ENCODE measurements around the gene TELO2.

TELO2 gene

DNA sequence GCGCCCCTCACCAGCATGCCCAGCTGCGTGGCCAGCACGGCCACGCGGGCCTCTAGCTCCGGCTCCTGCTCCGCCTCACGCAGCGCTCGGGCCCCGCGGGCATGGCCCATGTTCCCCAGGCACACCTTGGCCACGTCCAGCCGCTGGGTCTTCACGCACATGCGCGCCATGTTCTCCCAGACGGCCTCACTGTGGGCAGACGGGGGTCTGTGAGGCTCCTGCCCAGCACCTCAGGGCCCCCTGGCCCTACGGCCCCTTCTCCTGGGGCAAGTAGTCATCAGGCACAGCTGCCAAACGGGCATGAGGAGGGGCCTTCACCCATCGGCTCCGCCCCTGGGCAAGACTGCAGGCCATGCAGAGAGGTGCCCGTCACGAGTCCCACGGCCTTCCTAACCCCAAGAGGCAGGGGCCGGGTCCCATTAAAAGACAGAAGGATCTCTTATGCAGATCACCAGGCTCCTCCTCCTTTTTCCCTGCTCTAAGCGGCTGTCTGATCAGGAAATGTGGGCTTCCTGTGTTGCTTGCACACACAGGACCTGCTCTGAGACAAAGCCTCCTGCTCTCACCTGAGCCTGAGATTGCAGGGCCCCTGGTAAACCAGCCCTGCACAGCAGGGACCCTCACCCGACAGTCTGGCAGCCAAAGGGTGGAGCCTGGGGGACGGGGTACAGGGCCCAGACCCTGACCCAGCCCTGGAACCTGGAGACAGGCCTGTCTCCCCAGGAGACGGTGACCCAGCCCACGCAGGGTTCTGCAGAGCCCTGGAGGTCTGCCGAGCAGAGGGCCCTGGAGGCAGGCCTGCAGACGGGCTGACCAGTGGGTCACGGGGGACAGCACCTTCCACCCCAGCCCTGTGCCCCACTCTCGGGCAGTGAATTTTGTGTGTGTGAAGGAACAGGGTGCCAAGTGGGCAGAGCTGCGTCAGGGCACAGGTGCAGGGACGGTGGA, 33.7 kb downstream of the TELO2 start:
- no peak overlapping the region for H3K4me3 ChIP-seq (replicated peaks in 1 of 2; ENCODE audit: low read depth in 2 of 2, low read length in 2 of 2)
- TF ChIP-seq, protein P1, sequence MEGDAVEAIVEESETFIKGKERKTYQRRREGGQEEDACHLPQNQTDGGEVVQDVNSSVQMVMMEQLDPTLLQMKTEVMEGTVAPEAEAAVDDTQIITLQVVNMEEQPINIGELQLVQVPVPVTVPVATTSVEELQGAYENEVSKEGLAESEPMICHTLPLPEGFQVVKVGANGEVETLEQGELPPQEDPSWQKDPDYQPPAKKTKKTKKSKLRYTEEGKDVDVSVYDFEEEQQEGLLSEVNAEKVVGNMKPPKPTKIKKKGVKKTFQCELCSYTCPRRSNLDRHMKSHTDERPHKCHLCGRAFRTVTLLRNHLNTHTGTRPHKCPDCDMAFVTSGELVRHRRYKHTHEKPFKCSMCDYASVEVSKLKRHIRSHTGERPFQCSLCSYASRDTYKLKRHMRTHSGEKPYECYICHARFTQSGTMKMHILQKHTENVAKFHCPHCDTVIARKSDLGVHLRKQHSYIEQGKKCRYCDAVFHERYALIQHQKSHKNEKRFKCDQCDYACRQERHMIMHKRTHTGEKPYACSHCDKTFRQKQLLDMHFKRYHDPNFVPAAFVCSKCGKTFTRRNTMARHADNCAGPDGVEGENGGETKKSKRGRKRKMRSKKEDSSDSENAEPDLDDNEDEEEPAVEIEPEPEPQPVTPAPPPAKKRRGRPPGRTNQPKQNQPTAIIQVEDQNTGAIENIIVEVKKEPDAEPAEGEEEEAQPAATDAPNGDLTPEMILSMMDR (IDR thresholded peaks at IDR 0.05; ENCODE audit: low read depth, low read length) = no peak
- DNase-seq (ENCODE audit: low read depth in 2 of 2) = no peak

DNA sequence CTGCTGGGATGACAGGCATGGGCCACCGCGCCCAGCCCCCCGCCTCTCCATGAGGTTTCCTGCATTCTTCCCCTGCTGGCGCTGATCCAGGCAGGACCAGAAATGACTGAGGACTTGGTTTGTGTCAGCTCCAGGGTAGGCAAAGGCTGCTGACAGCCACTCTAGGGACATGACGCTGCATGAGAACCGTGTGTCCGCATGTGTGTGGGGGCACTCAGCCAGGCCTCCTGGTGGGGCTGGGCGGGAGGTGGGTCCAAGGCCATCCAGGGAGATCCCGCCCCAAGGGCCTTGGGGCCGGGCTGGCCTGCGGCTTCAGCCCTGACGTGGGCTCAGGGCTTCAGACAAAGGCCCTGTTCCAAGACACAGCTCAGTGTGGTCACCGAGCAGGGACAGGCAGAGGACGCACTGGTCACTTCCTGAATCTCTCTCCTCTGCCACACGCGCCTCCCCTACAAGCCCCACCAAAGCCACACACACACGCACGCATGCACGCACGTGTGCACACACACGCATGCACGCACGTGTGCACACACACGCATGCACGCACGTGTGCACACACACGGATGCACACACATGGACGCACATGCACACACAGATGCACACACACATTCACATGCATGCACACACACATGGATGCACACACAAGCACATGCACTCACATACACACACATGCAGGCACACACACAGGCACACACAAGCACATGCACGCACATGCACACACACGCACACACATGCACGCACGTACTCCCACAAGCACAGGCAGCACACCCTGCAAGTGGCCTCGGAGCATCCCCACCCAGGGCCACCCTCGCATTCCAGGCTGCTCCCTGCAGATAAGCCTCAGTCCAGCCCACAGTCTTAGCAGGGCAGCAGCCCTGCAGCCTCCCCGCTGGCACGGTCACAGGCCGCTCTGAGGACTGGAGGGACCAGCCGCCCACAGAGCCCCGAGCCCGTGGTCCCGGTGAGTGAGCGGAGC, 35.0 kb downstream of the TELO2 start:
- TF ChIP-seq, protein P1 (IDR thresholded peaks at IDR 0.05; ENCODE audit: low read depth, low read length) = no peak

DNA sequence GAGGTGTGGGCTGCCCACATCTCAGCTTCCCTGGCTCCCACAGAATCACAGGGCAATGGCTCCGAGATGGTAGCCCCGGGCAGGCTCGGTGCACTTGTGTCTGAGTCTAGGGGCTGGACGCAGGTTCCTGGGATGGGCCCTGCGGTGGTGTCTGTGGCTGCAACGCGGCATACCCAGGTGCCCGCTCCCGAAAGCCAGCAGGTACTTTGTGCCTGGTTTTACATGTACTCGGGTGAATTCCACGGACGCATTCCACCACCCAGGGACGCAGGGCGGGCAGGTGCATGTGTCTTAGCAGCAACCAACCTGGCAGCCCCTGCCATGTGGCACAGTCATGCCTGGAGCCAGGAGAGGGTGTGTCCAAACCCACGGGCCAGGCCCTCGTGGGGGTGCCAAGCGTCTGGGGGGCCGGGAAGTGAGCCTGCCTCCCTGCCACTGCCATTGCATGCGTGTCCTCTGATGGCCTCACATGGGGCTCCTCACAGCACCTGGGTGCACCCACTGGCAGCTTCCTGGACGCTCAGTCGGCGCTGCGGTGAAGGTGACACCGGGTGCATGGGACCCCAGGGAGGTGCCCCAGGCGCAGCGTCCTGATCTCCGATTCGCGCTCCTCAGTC, 35.9 kb downstream of the TELO2 start:
- no peak for DNase-seq (ENCODE audit: low read depth in 2 of 2)
- no peak overlapping the region for H3K4me3 ChIP-seq (replicated peaks in 1 of 2; ENCODE audit: low read depth in 2 of 2, low read length in 2 of 2)
- TF ChIP-seq, protein P1 (IDR thresholded peaks at IDR 0.05; ENCODE audit: low read depth, low read length) = no peak

More for the DNA sequence above, 35.0 kb downstream of the TELO2 start:
- peak; percentile 58 to 63 for DNase-seq (ENCODE audit: low read depth in 2 of 2)
- H3K4me3 ChIP-seq (replicated peaks in 1 of 2; ENCODE audit: low read depth in 2 of 2, low read length in 2 of 2) = no peak overlapping the region

DNA sequence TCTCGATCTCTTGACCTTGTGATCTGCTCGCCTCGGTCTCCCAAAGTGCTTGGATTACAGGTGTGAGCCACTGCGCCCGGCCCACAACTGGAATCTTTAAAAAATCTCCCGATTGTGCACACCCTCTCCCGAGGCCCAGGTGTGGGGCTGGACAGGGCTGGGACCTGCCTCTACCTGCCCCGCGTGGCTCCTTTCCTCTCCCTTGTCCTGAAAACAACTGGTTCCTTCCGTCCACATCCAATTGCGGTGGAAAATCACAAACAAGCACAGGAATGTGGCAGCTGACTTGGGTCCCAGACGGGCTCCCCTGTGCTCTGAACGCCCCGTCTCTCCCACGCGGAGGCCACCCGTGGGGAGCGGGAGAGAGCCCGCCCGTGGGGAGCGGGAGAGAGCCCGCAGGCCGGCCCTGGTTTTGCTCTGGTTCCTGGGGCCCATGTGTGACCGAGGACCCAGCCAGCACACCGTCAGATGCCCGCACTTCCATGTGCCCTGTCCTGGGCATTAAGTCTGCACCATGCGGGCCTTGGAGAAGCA, 37.3 kb downstream of the TELO2 start:
- TF ChIP-seq, protein P1 (IDR thresholded peaks at IDR 0.05; ENCODE audit: low read depth, low read length) = no peak
- DNase-seq (ENCODE audit: low read depth in 2 of 2) = no peak
- no peak overlapping the region for H3K4me3 ChIP-seq (replicated peaks in 1 of 2; ENCODE audit: low read depth in 2 of 2, low read length in 2 of 2)

GRCh38 chr16:1530883-1531637, 37.9 kb downstream of the TELO2 start:
- TF ChIP-seq, protein P1 (IDR thresholded peaks at IDR 0.05; ENCODE audit: low read depth, low read length) = no peak
- peak; percentile 79 to 90 for DNase-seq (ENCODE audit: low read depth in 2 of 2)
- no peak overlapping the region for H3K4me3 ChIP-seq (replicated peaks in 1 of 2; ENCODE audit: low read depth in 2 of 2, low read length in 2 of 2)

DNA sequence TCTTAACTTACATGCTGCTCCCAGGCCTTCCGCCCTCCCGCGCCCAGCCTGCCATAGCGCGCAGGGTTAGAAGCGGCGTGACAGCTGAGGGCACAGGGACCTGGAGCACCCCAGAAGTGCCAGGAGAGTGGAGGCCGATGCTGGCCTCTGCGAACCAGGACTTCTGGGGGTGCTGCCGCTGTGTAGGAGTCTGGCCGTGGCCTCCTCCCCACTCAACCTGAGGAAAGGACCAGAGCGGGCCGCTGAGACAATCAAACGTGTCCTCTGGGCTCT, 38.4 kb downstream of the TELO2 start:
- H3K4me3 ChIP-seq (replicated peaks in 1 of 2; ENCODE audit: low read depth in 2 of 2, low read length in 2 of 2) = no peak overlapping the region
- DNase-seq (ENCODE audit: low read depth in 2 of 2) = no peak
- TF ChIP-seq, protein P1 (IDR thresholded peaks at IDR 0.05; ENCODE audit: low read depth, low read length) = no peak
